Ovary (tissue), 3 donors: ENCODE results near the gene SH3RF1.

Source experiments
- CTCF ChIP-seq, 3 donors: fragments of 450-650 bp in 2 of 3; fragments of 200-600 bp in 1 of 3; IDR thresholded peaks; one replicate each; pipeline versions ENCODE4 v1.5.1 to v1.8.0; 2016 to 2022; ENCODE audit warnings: antibody characterized with exemption in 3 of 3, mild to moderate bottlenecking in 1 of 3
- POLR2A ChIP-seq: fragments of 450-650 bp; IDR thresholded peaks from one replicate; pipeline ENCODE4 v1.6.1; 2017; ENCODE audit warnings: antibody characterized with exemption, mild to moderate bottlenecking, moderate library complexity
- donor health status: DM: no; HTN: no; CAD: no.

- TF ChIP-seq CTCF (IDR thresholded peaks at IDR 0.05) (no peak), POLR2A (no peak)
These were observed 82.6 kb downstream of the SH3RF1 start for GRCh38 chr4:169188204-169188603.
